ENCODE results near the gene CEP112.

CEP112 gene

DNA sequence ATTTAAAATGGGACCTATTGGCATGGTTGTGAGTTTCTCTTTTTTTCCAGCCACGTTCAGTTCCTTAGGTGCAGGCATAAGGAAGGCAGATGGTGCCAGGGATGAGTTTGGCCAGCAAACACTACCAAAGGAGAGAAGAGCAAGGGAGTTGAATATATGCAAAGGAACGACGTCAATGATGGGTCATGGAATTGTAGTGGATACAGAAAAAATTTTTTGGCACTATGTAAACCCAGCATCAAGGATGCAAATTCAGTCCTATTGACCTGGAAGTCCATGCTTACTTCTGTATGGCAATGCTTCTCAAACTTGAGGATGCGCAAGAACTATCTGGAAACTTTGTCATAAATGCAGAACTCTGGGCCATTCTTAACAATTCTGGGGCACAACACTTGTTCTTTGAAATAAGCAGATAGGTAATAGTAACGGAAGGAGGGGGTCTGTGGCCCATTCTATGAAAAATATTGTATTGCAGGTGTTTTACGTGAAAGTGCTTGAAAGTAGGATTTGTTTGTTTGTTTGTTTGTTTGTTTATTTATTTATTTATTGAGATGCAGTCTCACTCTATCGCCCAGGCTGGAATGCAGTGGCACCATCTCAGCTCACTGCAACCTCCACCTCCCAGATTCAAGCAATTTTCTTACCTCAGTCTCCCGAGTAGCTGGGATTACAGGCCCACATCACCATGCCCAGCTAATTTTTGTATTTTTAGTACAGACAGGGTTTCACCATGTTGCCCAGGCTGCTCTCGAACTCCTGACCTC lies 19.3 kb upstream of the CEP112 start:
- Histone ChIP-seq H3K4me1 (ENCODE audit: low read depth, poor library complexity, severe bottlenecking) (peaks cover 6% of the 10 kb centered on the region), H3K9ac (no peak overlapping the region), H3K27ac (no peak overlapping the region), H3K4me2 (no peak overlapping the region), H3K27me3 (ENCODE audit: insufficient read depth, low read depth) (no peaks in the 10 kb centered on the region), H3K36me3 (ENCODE audit: insufficient read depth) (no peaks in the 10 kb centered on the region), H3K79me2 (ENCODE audit: insufficient read depth, low read depth) (no peaks in the 10 kb centered on the region), H4K20me1 (ENCODE audit: insufficient read depth) (no peaks in the 10 kb centered on the region), H3K4me3 (IDR thresholded peaks at IDR 0.05; ENCODE audit: insufficient read depth, low read depth, low read length) (no peak overlapping the region), H2AFZ (ENCODE audit: low read depth) (no peak overlapping the region)
- TF ChIP-seq, protein P1, sequence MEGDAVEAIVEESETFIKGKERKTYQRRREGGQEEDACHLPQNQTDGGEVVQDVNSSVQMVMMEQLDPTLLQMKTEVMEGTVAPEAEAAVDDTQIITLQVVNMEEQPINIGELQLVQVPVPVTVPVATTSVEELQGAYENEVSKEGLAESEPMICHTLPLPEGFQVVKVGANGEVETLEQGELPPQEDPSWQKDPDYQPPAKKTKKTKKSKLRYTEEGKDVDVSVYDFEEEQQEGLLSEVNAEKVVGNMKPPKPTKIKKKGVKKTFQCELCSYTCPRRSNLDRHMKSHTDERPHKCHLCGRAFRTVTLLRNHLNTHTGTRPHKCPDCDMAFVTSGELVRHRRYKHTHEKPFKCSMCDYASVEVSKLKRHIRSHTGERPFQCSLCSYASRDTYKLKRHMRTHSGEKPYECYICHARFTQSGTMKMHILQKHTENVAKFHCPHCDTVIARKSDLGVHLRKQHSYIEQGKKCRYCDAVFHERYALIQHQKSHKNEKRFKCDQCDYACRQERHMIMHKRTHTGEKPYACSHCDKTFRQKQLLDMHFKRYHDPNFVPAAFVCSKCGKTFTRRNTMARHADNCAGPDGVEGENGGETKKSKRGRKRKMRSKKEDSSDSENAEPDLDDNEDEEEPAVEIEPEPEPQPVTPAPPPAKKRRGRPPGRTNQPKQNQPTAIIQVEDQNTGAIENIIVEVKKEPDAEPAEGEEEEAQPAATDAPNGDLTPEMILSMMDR (conservative IDR thresholded peaks at IDR 0.05; ENCODE audit: low read depth, low read length), result no peak

DNA sequence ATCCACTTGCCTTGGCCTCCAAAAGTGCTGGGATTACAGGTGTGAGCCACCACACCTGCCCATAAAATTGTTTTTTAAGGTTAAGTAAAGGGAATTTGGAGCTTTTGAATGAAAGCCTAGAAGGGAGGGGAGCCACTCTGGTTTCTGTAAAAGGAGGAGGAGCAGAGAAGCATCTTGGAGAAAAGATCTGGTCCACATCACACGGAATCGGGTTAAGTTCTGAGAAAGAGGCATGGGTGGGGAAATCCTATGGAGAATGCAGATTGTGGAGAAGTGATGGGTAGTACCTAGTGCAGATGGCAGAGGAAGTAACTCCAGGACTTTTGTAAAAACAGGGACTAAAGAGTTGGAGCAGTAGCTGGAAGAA lies 18.3 kb upstream of the CEP112 start:
- TF ChIP-seq, protein P1 (conservative IDR thresholded peaks at IDR 0.05; ENCODE audit: low read depth, low read length), result no peak
- no peak overlapping the region for H3K9ac ChIP-seq
- H3K4me1 ChIP-seq (ENCODE audit: low read depth, poor library complexity, severe bottlenecking), result peaks cover 6% of the 10 kb centered on the region
- no peaks in the 10 kb centered on the region for H3K27me3 ChIP-seq (ENCODE audit: insufficient read depth, low read depth)
- no peaks in the 10 kb centered on the region for H4K20me1 ChIP-seq (ENCODE audit: insufficient read depth)
- H3K79me2 ChIP-seq (ENCODE audit: insufficient read depth, low read depth), result no peaks in the 10 kb centered on the region
- no peak overlapping the region for H3K4me2 ChIP-seq
- no peak overlapping the region for H3K4me3 ChIP-seq (IDR thresholded peaks at IDR 0.05; ENCODE audit: insufficient read depth, low read depth, low read length)
- H3K27ac ChIP-seq, result no peak overlapping the region
- H2AFZ ChIP-seq (ENCODE audit: low read depth), result no peak overlapping the region
- H3K36me3 ChIP-seq (ENCODE audit: insufficient read depth), result no peaks in the 10 kb centered on the region

DNA sequence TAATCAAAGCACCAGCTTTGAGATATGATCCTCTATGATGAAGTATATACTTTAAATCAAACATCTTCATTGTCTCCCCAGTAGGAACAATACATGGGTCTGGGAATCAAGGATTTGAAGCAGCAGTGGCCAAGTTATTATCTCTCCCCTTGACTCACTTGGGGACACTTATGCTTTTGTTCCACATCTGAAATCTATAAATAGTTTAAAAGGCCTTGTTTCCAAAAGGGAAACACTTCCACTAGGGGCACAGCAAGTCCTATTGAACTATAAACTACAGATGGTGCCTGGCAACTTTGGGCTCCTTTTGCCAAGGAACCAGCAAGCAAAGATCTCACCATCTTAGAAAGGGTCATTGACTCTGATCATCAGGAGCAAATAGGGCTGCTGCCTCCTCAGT lies 16.0 kb upstream of the CEP112 start:
- H3K4me1 ChIP-seq (ENCODE audit: low read depth, poor library complexity, severe bottlenecking), result peaks cover 6% of the 10 kb centered on the region
- H3K27ac ChIP-seq, result no peak overlapping the region
- H2AFZ ChIP-seq (ENCODE audit: low read depth), result no peak overlapping the region
- H3K4me2 ChIP-seq, result no peak overlapping the region
- TF ChIP-seq, protein P1 (conservative IDR thresholded peaks at IDR 0.05; ENCODE audit: low read depth, low read length), result no peak
- H3K79me2 ChIP-seq (ENCODE audit: insufficient read depth, low read depth), result no peaks in the 10 kb centered on the region
- H3K36me3 ChIP-seq (ENCODE audit: insufficient read depth), result no peaks in the 10 kb centered on the region
- no peaks in the 10 kb centered on the region for H3K27me3 ChIP-seq (ENCODE audit: insufficient read depth, low read depth)
- no peak overlapping the region for H3K4me3 ChIP-seq (IDR thresholded peaks at IDR 0.05; ENCODE audit: insufficient read depth, low read depth, low read length)
- H3K9ac ChIP-seq, result no peak overlapping the region
- H4K20me1 ChIP-seq (ENCODE audit: insufficient read depth), result no peaks in the 10 kb centered on the region

DNA sequence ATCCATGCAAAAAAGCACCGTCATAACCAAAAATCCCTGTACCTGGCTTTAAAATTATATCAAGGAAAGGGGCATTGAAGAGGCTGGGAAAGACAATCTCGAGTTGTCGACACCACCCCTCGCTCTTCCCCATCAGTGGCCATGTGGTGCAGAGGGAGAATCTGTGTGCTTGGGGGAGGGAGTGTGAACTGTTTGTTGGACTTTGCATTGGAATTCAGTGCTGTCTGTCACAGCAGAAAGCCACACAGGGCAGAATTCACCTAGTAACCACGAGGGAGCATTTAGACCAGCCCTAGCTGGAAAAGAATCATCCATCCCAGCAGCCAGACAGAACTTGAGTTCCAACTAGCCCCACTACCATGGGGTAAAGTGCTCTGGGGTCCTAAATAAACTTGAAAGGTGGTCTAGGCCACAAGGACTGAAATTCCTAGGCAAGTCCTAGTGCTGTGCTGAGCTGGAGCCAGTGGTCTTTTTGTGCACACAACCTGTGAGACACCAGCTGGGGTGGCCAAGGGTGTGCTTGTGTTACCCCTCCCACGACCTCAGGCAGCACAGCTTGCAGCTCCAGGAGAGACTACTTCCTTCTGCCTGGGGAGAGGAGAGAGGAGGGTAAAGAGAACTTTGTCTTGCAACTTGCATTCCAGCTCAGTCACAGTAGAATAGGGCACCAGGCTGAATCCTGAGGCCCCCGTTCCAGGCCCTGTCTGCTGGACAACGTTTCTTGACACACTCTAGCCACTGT lies 11.5 kb upstream of the CEP112 start:
- Histone ChIP-seq H2AFZ (ENCODE audit: low read depth) (no peak overlapping the region), H3K4me1 (ENCODE audit: low read depth, poor library complexity, severe bottlenecking) (no peaks in the 10 kb centered on the region), H3K36me3 (ENCODE audit: insufficient read depth) (no peaks in the 10 kb centered on the region), H4K20me1 (ENCODE audit: insufficient read depth) (no peaks in the 10 kb centered on the region), H3K27ac (no peak overlapping the region), H3K27me3 (ENCODE audit: insufficient read depth, low read depth) (no peaks in the 10 kb centered on the region), H3K4me2 (no peak overlapping the region), H3K79me2 (ENCODE audit: insufficient read depth, low read depth) (no peaks in the 10 kb centered on the region), H3K9ac (no peak overlapping the region), H3K4me3 (IDR thresholded peaks at IDR 0.05; ENCODE audit: insufficient read depth, low read depth, low read length) (no peak overlapping the region)
- TF ChIP-seq, protein P1 (conservative IDR thresholded peaks at IDR 0.05; ENCODE audit: low read depth, low read length), result no peak
